Right renal pelvis (tissue), 4 donors: ENCODE results near the gene CLSTN2. TPM values are rescaled to one million over a fixed set of nuclear protein-coding genes. Genes with fewer than 3 reads are reported as not detected.
A peak's percentile ranks its signal among the peaks of the same experiment; 100 is the strongest.

ENCODE experiments used
- DNase-seq, 4 donors: peaks; one replicate each; pipeline ENCODE4 v3.0.0-alpha.2; 2013; ENCODE audit warnings: low read depth in 4 of 4, low spot score in 3 of 4, missing footprints in 1 of 4
- polyA plus RNA-seq, 4 donors: library from polyadenylated mRNA; unstranded; fragments of 120-200 nt; gene quantifications; one replicate each; pipeline ENCODE4 v1.2.1, GENCODE V29; 2013; ENCODE audit not compliant: insufficient read length in 4 of 4

The CLSTN2 gene
- polyA plus RNA-seq, 4 donors: 1.5 to 2.0 (median 1.9) TPM

GRCh38 chr3:140432229-140432669, 497.3 kb downstream of the CLSTN2 start:
- no peak for DNase-seq

GRCh38 chr3:140433431-140433830, 498.4 kb downstream of the CLSTN2 start:
- DNase-seq: no peak

DNA sequence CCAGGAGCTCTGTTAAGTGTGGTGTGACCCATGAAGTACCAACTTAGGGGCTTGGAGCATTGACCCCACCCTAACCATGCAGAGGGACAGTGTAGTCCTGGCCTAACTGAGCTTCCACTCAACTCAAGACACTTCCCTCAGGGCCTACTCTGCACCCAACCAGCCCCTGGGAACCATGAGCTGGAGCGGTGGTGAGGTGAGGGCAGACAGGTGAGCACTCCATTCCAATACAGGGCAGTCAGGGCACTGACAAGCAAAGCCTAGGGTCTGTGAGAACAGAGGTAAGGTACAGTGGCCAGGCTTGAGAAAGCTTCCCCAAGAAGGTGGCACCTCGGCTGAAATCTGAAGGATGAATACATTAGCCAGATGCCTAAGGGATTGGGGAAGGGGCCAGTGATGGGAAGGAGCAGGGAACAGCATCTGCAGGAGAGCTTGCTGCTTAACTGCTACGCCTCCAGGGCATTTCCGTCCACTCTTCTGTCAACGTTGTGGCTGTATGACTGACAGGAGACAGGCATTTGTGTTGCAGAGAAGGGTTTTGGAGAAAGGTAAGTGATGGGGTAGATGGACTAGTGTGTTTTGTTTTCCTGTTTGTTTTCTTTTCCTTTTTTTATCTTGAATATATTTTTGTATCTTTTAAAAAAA, 499.4 kb downstream of the CLSTN2 start:
- no peak for DNase-seq

- no peak for DNase-seq
These were observed 501.4 kb downstream of the CLSTN2 start for GRCh38 chr3:140436421-140436820.

DNA sequence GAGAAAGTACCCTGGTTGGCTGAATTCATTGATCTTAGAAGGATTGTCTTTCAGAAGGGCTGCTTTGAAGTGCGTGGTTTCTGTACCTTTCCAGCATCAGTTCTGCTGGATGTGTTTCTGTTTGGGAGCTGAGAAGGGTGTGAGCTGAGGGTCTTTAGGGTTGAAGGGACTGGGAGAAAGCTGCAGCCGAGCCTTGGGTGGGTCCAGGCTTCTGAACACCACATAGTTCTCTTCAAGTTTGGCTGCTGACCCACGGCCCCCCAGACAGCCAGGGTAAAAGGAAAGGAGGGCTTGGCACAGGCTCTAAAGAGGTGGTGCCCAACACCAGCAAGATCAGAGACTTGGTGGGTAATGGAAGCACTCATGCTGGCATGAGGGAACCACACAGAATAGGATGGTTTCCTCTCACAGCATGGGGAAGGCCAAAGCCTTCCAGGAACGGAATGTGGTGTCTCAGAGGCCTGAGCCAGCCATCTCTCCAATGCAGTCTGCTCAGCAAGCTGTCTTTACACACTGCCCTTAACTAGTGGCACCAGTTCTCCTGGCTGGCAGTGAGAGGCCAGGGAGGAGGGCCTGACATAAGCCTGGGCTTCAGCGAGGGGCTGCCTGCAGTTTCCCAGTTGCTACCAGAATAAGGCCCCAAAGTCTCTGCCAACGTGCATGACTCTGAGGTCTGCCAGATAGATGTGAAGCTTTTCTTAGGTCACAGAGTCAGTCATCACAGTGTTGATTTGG, 503.9 kb downstream of the CLSTN2 start:
- DNase-seq: no peak

- no peak for DNase-seq
These were observed 504.5 kb downstream of the CLSTN2 start for GRCh38 chr3:140439527-140439926.

DNA sequence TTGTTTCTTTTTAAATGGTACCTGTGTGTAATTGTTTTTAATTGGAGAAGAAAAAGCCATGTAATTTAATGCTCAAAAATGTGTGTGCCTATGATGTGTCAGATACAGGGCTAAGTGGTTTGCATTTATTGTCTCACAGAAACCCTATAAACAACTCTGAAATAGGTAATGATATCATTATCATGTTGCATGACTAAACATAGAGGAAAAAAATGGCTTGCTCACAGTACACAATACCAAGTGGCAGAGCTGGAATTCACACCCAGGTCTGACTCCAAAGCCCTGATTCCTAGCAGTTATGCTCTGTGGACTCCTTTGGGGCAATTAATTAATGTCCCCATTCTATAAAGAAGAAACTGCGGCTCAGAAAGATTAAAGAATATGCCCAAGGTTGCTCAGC, 505.5 kb downstream of the CLSTN2 start:
- no peak for DNase-seq

DNA sequence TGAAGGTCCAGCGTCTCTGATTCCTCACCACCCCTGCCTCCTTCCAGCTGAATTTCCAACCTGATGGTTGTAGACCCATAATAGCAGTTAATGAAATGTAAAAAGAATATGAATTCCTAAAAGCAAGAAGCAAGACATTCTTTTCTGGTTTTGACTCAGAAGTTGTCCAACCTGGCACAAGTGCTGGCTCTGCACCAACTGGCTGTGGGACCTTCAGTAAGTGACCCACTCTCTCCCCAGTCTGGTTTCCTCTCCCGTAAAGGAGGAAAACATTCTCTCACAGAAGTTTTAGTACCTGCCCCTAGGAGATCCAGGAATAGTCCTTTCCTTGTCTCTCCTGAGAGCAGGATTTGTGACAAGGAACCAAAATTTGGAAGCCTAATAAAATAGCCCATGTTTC, 506.0 kb downstream of the CLSTN2 start:
- DNase-seq: no peak

- no peak for DNase-seq
These were observed 507.6 kb downstream of the CLSTN2 start for GRCh38 chr3:140442621-140443020.

DNA sequence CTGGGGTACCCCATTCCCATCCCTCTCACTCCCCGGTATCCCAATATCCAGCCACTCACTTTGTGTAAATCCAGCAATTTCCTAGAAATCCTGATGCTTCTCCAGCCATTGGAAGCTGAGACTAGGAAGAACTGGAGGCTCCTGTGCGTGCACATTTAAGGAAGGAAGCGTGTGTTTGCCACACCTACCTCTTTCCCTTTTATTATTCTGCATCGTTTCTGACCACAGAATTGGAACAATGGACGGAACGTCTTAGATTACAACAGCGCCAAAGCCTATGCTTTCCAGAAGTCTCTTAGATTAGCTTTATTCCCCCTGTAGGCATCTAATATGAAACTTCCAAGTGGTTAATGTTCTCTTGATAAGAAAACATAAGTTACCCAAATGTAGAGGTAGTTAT, 508.1 kb downstream of the CLSTN2 start:
- no peak for DNase-seq

DNA sequence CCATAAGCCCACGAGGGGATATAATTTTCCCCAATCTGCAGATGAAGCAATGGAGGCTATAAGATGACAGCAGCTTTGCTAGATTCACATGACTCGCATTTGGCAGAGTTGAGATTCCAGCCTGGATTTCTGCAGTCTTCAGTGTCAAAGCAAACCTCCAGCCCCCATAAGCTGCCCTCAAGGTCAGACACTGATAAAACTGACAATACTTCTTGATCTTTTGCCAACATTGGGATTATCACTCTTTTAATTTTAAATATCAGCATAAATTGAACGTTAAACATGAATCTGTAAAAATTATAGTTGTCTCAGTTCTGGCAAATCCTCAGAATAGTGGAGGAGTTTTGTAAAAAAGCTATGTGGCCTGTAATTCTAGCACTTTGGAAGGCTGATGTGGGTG, 508.8 kb downstream of the CLSTN2 start:
- no peak for DNase-seq

DNA sequence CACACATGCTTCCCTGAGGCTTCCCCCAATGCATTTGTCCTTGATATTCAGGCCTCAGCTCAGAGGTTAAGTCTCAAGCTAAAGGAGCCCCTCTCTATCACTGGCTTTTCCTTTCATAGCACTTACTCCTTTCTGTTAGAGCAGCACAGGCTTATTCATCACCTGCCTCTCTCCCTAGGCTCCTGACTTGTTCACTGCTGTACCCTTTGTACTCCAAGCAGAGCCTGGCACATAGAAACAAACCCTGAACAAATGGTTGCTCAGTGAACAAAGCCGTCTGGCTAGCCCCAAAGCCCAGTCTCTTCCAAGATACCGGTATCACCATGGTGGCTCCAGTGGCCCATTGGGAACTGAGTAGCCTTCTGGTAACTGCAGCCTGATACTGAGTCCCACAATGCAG, 511.7 kb downstream of the CLSTN2 start:
- no peak for DNase-seq

- peak in 1 of 4 donors; percentile 8 for DNase-seq
These were observed 512.2 kb downstream of the CLSTN2 start for GRCh38 chr3:140447136-140447535.

DNA sequence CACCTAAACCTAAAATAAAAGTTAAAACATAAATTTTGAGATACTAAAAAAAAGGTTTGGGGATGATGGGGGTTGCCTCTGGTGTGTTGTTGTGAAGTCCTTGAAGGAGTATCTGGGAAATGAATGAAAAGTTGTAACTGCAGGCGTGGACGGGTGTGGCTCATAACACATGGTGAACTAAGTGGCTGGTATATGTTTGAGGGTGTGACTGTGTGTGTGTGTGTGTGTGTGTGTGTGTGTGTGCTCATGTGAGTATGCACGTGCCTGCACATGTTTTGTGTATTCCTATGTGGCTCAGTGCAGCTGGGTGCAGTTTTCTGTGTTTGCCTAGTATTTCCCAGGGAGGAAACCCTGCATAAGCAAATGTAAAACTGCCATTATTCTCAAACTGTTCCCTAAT, 513.0 kb downstream of the CLSTN2 start:
- no peak for DNase-seq

DNA sequence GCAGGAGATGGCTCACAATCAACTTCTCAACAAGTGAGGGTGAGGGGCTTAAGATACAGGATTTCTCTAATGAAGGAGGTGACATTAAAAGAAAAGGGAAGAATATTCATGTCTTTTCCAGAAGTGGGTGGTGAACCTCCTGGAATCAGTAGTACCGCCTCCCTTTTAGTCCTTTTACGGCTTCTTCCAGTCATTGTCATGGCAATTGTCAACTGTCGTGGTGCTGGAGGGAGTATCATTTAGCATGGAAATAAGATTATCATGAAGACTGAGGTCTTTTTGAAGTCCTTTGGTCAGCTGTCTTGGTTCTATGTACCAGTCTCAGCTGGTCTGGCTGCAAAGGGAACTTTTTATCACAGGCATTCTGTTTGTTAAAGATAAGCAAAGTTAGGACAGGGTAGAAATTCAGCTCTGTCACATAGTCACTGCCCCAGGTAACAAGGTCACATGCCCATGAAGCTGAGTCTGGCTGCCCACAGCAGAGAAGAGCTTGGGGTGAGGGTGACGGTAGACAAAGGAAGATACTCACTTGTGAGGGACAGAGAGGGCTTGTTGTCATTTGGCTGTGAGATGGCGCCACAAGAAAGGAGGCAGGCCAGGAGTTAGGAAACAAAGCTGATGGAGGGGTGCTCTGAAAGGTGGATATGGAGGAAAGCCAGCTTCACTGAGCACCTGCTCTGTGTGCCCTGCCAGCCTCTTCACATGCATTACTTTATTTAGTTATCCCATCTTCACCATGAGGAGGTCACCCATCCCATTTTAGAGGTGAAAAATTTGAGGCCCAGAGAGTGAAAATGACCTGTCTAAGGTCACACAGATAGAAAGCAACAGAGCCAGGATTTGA, 514.6 kb downstream of the CLSTN2 start:
- no peak for DNase-seq

DNA sequence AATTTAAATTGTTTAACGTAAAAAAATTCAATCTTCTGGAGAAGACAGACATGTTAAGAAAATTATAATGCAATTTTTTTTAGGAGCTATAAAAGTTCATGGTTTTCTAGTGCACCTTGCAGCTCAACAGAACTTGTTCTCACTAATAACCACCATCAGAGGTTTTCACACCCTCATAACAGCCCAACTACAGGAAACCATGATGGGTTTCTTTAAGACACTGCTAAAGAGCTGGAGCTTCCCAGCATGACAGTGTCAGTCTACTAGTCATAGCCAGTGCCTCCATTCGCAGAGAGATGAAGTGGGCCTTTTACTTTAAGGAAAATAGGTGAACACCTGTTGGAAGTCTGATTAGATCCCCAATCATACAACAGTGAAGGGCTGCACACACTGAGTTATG, 518.8 kb downstream of the CLSTN2 start:
- no peak for DNase-seq

DNA sequence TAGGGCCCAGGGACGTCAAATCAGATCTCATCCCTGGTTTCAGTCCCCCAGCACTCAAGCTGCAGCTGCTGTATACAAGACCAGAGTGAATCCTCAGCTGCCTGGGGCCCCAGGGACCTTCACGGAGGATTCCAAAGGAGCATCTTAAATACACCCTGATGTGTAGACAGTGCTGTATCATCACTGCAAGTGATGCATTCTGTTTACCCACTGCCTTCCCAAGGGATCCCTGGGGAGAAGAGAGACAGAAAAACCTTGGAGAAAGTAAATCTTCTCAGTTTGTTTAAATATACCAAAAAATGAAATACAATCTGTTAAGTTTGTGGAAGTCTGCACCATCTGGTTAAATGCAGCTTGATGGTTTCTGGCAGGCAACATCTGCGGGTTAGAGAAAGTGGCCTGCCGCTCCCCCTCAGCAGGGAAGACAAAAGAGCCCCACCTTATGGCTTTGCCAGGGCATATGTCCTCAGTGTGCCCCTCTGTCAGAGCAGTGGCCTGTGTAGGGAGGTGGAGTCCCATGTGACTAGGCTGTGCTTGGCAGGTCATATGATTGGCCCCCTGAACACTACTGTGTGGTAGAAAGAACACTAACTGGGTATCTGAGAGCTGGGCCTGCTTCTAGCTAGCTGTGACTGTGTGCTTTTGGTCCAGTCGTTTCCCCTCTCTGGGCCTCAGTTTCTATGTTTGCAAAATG, 520.7 kb downstream of the CLSTN2 start:
- DNase-seq: no peak

- no peak for DNase-seq
These were observed 522.0 kb downstream of the CLSTN2 start for GRCh38 chr3:140456974-140457373.

DNA sequence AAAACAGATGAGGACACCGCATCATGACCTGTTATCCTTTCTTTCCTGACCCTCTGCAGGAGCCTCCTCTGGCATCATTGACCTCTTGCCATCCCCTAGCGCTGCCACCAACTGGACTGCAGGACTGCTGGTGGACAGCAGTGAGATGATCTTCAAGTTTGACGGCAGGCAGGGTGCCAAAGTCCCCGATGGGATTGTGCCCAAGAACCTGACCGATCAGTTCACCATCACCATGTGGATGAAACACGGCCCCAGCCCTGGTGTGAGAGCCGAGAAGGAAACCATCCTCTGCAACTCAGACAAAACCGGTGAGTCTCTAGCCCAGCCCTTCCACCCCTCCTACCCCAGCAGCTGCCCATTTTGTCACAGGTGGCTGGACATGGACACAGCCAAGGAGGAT, 524.5 kb downstream of the CLSTN2 start:
- no peak for DNase-seq

DNA sequence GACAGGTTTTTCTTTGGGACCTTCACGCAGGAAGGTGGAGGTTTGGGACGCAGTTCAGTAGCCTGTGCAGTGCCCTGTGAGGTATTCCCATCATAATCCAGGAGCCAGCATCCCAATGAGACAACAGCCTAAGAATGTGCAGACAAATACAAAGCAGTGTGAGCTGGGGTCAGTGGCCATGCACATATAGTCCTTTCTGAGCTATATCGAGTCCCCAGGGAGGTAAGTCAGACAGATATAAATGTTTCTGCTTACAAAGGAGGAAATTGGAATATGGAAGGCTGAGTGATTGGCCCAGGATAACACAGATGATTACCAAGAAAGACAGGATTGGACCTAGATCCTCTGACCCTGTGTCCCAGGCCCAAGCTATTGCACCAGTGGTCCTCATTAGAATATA, 526.3 kb downstream of the CLSTN2 start:
- DNase-seq: no peak

GRCh38 chr3:140463355-140463754, 528.4 kb downstream of the CLSTN2 start:
- DNase-seq: no peak
